Hindlimb muscle (tissue), 1 donor: ENCODE data around the gene OR2A1. TPM values are rescaled to one million over a fixed set of nuclear protein-coding genes. Genes with fewer than 3 reads are reported as not detected.
"Not testable (repeated sequence)": the region's sequence is repeated elsewhere in the genome, so short reads cannot be mapped to it uniquely, and the experiment has no call there.

Source experiments
- DNase-seq: peaks from one replicate; pipeline ENCODE4 v3.0.0-alpha.2; 2013
- polyA plus RNA-seq: library from polyadenylated mRNA; unstranded; fragments of 120-200 nt; gene quantifications from one replicate; pipeline ENCODE4 v1.2.1, GENCODE V29; 2013; ENCODE audit not compliant: insufficient read length

The OR2A1 gene
- polyA plus RNA-seq, 1 donor, result 0.19 TPM

DNA sequence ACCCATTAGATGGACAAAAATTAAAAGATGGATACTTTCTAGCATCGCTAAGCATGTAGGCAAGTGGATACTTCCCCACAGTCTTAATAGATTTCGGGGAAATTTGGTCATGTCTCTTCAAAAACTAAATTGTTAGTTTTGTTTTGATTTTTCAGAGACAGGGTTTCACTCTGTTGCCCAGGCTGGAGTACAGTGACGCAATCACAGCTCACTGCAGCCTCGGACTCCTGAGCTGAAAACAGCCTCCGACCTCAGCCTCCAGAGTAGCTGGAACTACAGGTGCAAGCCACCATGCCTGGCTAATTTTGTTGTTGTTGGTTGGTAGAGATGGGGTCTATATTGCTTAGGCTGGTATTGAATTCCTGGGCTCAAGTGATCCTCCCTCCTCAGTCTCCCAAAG, 13.6 kb downstream of the OR2A1 start:
- DNase-seq, result not testable (repeated sequence)

DNA sequence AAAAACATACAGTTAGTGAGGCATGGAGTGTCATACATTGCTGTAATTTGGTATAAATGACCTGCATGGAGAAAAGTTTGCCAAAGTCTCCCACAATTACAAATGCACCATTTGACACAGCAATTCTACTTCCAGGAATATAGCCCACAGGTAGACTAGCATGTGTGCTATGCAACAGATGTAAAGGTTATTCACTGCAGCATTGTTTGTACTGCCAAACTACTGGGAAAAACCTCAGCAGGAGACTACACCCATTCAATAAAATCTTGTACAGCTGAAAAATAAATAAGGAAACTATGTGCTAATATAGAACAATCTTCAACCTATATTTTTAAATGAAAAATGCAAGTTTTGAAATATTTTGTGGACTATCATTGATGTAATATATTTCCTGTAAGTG, 17.8 kb downstream of the OR2A1 start:
- not testable (repeated sequence) for DNase-seq

DNA sequence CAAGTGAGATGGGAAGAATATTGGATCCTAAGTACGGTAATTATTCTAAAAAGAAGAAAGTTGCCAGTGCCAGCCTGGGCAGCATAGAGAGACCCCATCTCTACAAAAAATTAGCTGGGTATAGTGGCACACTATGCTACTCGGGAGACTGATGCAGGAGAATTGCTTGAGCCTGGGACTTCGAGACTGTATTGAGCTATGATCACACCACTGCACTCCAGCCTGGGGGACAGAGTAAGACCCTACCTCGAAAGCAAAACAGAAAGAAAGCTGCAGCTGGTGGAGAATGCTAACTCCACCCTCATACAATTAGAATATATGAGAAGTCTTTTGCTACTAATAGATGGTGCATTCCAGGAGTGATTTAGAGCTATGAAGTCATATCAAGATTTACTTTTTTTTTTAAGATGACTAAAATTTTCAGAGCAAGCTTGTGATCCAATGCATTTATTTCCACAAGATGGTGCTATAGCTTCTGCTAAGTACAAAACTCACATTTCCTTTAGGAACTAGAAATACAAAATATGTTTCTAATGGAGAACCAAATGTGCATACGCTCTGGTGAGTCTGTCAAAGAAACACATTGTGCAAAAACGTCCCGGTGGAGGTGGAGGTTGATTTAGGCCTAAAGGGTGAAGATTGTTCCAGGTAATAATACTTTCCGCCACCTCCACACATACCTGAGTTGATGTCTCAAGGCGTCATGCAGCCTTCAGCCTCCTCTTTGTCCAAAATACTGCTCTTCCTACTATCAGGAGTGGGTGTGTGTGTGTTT, 19.2 kb downstream of the OR2A1 start:
- not testable (repeated sequence) for DNase-seq

GRCh38 chr7:144331996-144332288, 19.7 kb downstream of the OR2A1 start:
- not testable (repeated sequence) for DNase-seq

GRCh38 chr7:144348625-144349024, 36.4 kb downstream of the OR2A1 start:
- DNase-seq, result not testable (repeated sequence)

DNA sequence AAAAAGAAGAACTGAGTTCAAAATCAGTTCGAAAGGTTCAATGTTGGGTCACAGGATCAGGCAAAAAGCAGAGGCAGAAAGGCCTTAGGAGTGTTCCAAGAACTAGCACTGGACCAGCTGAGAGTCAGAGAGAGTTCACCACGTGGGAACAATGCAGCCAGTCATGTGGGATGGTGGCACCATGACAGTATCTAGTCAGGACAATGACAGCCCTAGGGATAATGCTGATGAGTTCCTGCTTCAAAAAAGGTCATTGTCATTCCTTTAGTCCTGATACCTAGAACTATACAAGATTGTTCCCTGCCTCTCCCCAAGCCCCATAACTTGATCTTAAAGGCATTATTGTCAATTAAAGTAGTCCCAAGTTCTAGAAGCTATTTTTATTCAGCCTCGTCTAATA, 39.4 kb downstream of the OR2A1 start:
- DNase-seq, result not testable (repeated sequence)

- DNase-seq, result not testable (repeated sequence)
These were observed 43.1 kb downstream of the OR2A1 start, which contains the start of gene ARHGEF5 for GRCh38 chr7:144355176-144355822. ARHGEF5 (plus strand) TSS chr7:144355402; CDS start chr7:144362670, 7,268 bp downstream.

DNA sequence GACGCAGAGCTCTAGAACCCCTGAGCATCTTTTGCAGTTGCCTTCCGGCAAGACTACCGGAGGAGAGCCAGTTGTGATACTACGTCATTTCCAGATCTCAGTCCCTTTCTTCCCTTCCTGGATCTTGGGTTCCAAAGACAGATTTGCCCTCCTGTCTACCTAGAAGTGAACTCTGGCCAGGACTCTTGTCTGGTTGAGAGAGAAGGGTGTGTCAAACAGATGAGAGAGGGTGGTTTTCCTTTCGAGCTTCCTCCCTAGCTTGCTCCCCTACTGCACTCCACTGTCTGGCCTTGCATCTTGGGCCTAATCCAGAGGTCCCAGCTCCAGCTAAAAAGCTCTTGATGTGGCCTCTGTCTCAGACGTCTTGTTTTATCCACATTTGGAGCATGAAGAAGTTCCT, 44.0 kb downstream of the OR2A1 start:
- DNase-seq, result not testable (repeated sequence)

GRCh38 chr7:144356860-144357259, 44.6 kb downstream of the OR2A1 start:
- DNase-seq, result not testable (repeated sequence)

- not testable (repeated sequence) for DNase-seq
These were observed 49.8 kb downstream of the OR2A1 start for GRCh38 chr7:144362061-144362460.

DNA sequence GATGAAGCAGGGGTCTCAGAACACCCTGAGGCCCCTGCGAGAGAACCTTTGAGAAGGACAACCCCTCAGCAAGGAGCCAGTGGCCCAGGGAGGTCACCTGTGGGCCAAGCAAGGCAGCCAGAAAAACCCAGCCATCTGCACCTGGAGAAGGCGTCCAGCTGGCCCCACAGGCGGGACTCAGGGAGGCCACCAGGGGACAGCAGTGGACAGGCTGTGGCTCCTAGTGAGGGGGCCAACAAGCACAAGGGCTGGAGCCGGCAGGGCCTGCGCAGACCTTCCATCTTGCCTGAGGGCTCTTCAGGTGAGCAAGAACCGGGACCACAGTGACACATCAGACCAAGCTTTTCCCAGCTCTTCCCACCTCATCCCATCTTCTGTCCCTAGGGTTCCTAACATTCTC, 53.3 kb downstream of the OR2A1 start:
- DNase-seq, result not testable (repeated sequence)

DNA sequence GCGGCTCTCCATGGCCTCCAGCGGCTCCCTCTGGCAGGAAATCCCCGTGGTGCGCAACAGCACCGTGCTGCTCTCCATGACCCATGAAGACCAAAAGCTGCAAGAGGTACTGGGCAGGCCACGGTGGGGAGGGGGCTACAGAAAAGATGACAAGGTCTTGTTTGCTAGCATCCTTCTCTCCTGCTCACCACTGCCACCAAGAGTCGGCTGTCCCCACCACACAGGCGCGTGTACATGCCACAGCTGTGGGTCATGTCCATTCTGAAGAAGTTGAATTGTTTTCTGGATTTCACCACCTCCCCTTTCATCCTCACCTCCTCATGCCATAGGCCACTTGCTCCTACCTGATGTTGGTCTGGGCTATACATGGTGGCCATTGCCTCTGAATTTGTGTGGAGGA, 55.0 kb downstream of the OR2A1 start:
- not testable (repeated sequence) for DNase-seq

GRCh38 chr7:144369221-144369620, 57.0 kb downstream of the OR2A1 start:
- DNase-seq, result not testable (repeated sequence)

Other genes with a start within 250 kb of the OR2A1 start
- not detected for gene OR2A25, start 242.6 kb upstream of the OR2A1 start, polyA plus RNA-seq
- gene OR2A12, start 226.1 kb upstream of the OR2A1 start, polyA plus RNA-seq, result not detected
- not detected for gene OR2A2, start 202.8 kb upstream of the OR2A1 start, polyA plus RNA-seq
- gene OR2A14, start 189.2 kb upstream of the OR2A1 start, polyA plus RNA-seq, result not detected
- gene CTAGE4, start 129.0 kb upstream of the OR2A1 start, polyA plus RNA-seq, result not detected
- gene ARHGEF35, start 116.6 kb upstream of the OR2A1 start, polyA plus RNA-seq, result 1.3 TPM
- 0.53 TPM for gene OR2A42, start 72.8 kb upstream of the OR2A1 start, polyA plus RNA-seq
- gene OR2A7, start 47.6 kb upstream of the OR2A1 start, polyA plus RNA-seq, result 1.1 TPM
- 1.4 TPM for gene CTAGE8, start 43.1 kb upstream of the OR2A1 start, polyA plus RNA-seq
- gene ARHGEF5, start 43.0 kb downstream of the OR2A1 start, polyA plus RNA-seq, result 2.7 TPM
- not detected for gene NOBOX, start 91.3 kb downstream of the OR2A1 start, polyA plus RNA-seq